K562 (cell line): ENCODE data around the gene TFRC. TPM values are rescaled to one million over a fixed set of nuclear protein-coding genes. Genes with fewer than 3 reads are reported as not detected.

Experiments
- ARNT ChIP-seq, 2 experiments: fragments of 450-650 bp; IDR thresholded peaks; 2 replicates each; pipeline ENCODE4 v1.6.1; 2016; ENCODE audit warnings: mild to moderate bottlenecking in 1 of 2
- EHMT2 ChIP-seq: fragments of 450-650 bp; IDR thresholded peaks from 2 replicates; pipeline ENCODE4 v1.6.1; 2018; ENCODE audit warnings: antibody characterized with exemption
- ELF2 ChIP-seq: fragments of 250-450 bp; sonication (Bioruptor Pico); IDR thresholded peaks from 2 replicates; pipeline ENCODE4 v1.5.0; 2021; ENCODE audit warnings: mild to moderate bottlenecking
- MCM5 ChIP-seq: fragments of 450-650 bp; IDR thresholded peaks from 2 replicates; pipeline ENCODE4 v1.6.1; 2016; ENCODE audit warnings: low read depth
- RCOR1 ChIP-seq, 2 experiments: IDR thresholded peaks; 2 replicates each; pipeline ENCODE4 v1.6.1; 2012; ENCODE audit warnings: low read depth in 2 of 2, low read length in 2 of 2, borderline replicate concordance in 1 of 2, improper control_type of control experiment in 1 of 2
- SRSF1 ChIP-seq: fragments of 200-400 bp; formaldehyde crosslinking; IDR thresholded peaks from 2 replicates; pipeline ENCODE4 v1.6.1; 2017; ENCODE audit warnings: mild to moderate bottlenecking, low read depth, low read length, moderate library complexity
- TAF1 ChIP-seq: IDR thresholded peaks from 2 replicates; pipeline ENCODE4 v1.6.1; 2011; ENCODE audit warnings: mild to moderate bottlenecking, low read length, moderate library complexity; ENCODE audit not compliant: insufficient read depth, control insufficient read depth, severe bottlenecking; ENCODE audit errors: extremely low read depth
- TAF9B ChIP-seq: fragments of 450-650 bp; IDR thresholded peaks from 2 replicates; pipeline ENCODE4 v1.6.1; 2018; ENCODE audit warnings: mild to moderate bottlenecking; ENCODE audit not compliant: partially characterized antibody
- ZBTB33 ChIP-seq: sonication (generic); formaldehyde crosslinking; IDR thresholded peaks from 2 replicates; pipeline ENCODE4 v1.8.1; 2023; ENCODE audit warnings: mild to moderate bottlenecking, missing genetic modification reagents
- ZNF609 ChIP-seq: sonication (generic); formaldehyde crosslinking; IDR thresholded peaks from 2 replicates; pipeline ENCODE4 v1.8.1; 2023; ENCODE audit warnings: missing genetic modification reagents, mild to moderate bottlenecking, borderline replicate concordance
- polyA plus RNA-seq, 8 experiments: library from polyadenylated mRNA; depleted of rRNA in 4 of 8; stranded (reverse) in 5 of 8; unstranded in 3 of 8; fragments of >200 nt; fragmentation: Nextera tagmentation in 2 of 8; fragmentation: Illumina TruSeq in 1 of 8; extraction: Ambion mirVana in 2 of 8; extraction: Trizol in 1 of 8; gene quantifications; 2 replicates each; pipeline versions ENCODE4 v1.2.1 to v1.2.3, GENCODE V29; 2011 to 2014; ENCODE audit warnings: inconsistent platforms in 1 of 8, missing spikeins in 1 of 8
- total RNA-seq, 7 experiments: library from RNA; depleted of rRNA in 6 of 7; stranded (reverse); fragments of >200 nt in 6 of 7; fragmentation: Illumina TruSeq in 2 of 7; extraction: Trizol in 2 of 7; gene quantifications; 2 replicates each; pipeline versions ENCODE4 v1.2.1 to v1.2.3, GENCODE V29; 2011 to 2021; ENCODE audit warnings: low replicate concordance in 1 of 7
- TF ChIP-seq, protein P1 (sequence below), 2 experiments: fragments of 450-650 bp; IDR thresholded peaks; 2 replicates each; pipeline ENCODE4 v1.6.1; 2016; ENCODE audit warnings: mild to moderate bottlenecking in 2 of 2, borderline replicate concordance in 1 of 2, low read depth in 1 of 2, moderate library complexity in 1 of 2

Gene TFRC
- total and polyA plus RNA-seq, 9 of the 15 experiments (the other 6 are each of a cell fraction or from before 2014, with no cell fraction given) = 149 to 679 (median 332) TPM

DNA sequence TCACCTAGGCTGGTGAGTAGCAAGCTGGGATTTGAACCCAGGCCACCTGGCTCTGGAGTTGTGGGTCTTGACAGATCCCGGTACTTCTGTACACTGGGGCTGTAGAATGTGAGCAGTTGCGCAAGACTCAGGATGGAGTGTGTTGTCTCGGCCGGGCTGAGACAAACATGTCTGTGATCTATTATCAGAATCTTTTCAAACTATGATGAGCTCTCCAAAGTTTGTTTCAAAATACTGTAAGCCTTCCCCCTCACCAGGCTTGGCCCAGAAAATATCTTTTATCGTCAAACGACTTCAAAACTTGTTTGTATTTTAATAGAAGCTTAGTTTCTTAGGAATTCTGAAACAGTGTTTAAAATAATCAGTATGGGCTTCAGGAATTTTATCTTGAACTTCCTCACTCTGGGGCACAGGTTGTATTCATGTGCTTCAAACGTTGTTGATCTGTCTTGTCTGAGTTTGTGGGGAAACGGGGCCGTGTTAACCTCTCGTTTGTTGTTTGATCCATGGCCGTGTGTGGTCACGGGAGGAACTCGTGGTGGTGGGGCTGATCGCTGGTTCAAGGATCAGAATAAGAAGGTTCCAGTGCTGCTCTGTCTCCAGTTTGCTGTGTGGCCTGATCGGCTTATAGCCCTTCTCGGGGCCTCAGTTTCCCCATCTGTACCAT lies 40.3 kb upstream of the TFRC start (continued):
- TF ChIP-seq, protein P1, sequence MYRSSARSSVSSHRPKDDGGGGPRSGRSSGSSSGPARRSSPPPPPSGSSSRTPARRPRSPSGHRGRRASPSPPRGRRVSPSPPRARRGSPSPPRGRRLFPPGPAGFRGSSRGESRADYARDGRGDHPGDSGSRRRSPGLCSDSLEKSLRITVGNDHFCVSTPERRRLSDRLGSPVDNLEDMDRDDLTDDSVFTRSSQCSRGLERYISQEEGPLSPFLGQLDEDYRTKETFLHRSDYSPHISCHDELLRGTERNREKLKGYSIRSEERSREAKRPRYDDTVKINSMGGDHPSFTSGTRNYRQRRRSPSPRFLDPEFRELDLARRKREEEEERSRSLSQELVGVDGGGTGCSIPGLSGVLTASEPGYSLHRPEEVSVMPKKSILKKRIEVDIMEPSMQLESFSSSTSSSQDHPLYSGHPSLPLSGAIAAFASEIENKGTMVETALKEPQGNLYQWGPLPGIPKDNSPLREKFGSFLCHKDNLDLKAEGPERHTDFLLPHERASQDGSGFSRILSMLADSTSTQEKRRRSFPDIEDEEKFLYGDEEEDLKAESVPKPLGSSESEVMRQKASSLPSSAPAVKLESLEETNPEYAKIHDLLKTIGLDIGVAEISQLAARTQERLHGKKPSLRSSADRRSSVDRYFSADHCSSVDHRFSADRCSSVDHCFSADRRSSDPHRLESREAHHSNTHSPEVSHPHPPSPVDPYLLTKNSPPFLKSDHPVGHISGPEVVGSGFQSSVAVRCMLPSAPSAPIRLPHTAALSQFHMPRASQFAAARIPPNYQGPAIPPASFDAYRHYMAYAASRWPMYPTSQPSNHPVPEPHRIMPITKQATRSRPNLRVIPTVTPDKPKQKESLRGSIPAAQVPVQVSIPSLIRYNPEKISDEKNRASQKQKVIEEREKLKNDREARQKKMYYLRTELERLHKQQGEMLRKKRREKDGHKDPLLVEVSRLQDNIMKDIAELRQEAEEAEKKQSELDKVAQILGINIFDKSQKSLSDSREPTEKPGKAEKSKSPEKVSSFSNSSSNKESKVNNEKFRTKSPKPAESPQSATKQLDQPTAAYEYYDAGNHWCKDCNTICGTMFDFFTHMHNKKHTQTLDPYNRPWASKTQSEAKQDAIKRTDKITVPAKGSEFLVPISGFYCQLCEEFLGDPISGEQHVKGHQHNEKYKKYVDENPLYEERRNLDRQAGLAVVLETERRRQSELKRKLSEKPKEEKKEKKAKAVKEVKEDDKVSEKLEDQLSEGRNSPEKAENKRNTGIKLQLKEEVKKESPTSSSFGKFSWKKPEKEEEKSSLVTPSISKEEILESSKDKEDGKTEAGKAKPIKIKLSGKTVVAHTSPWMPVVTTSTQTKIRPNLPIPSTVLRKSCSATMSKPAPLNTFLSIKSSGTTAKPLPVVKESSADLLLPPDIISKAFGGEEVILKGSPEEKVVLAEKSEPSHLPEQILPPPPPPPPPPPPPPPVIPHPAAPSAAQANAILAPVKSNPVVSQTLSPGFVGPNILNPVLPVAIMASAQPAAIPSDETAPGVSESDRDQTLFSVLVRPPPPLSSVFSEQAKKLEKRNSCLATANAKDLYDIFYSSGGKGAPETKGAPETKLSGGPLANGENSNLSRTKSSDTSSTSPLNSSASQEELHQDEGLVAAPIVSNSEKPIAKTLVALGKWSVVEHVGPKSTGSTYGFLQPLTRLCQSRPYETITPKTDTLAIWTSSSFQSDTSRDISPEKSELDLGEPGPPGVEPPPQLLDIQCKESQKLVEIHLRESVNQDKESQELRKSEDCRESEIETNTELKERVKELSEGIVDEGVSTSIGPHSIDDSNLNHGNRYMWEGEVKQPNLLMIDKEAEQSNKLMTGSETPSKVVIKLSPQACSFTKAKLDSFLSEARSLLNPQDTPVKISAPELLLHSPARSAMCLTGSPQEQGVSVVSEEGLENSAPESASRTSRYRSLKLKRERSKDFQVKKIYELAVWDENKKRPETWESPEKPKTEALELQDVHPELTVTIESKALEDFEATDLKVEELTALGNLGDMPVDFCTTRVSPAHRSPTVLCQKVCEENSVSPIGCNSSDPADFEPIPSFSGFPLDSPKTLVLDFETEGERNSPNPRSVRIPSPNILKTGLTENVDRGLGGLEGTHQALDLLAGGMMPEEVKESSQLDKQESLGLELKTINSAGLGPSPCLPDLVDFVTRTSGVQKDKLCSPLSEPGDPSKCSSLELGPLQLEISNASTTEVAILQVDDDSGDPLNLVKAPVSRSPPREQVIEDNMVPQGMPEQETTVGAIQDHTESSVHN (IDR thresholded peaks at IDR 0.05; ENCODE audit: borderline replicate concordance in 1 of 2, low read depth in 1 of 2) = no peak
- TF ChIP-seq TAF1 (no peak), MCM5 (no peak), EHMT2 (no peak), SRSF1 (no peak), ZNF609 (no peak), ELF2 (CRISPR knock-in tag) (no peak; the same call in 1 of the 2 replicates), ARNT (IDR thresholded peaks at IDR 0.05) (no peak), ZBTB33 (CRISPR knock-in tag) (no peak), TAF9B (no peak), RCOR1 (IDR thresholded peaks at IDR 0.05; ENCODE audit: borderline replicate concordance in 1 of 2, low read depth in 2 of 2, low read length in 2 of 2) (peak in 1 of 2 experiments; percentile 73; a peak in 1 of 4 replicates)
